Kidney epithelial cell (primary cell): ENCODE data around the gene MUL1. TPM values are rescaled to one million over a fixed set of nuclear protein-coding genes. Genes with fewer than 3 reads are reported as not detected.
"Not testable (repeated sequence)": the region's sequence is repeated elsewhere in the genome, so short reads cannot be mapped to it uniquely, and the experiment has no call there.

Experiments
- DNase-seq: peaks from one replicate; pipeline ENCODE4 v3.0.0-alpha.2; 2010; ENCODE audit warnings: low read depth
- H3K27me3 ChIP-seq: 2 replicates; pipeline ENCODE4 v1.6.0; 2011; ENCODE audit warnings: low read length; ENCODE audit not compliant: control insufficient read depth, insufficient read depth
- H3K36me3 ChIP-seq: 2 replicates; pipeline ENCODE4 v1.5.1; 2011; ENCODE audit warnings: low read length; ENCODE audit not compliant: control insufficient read depth, insufficient read depth
- H3K4me3 ChIP-seq: 2 replicates; pipeline ENCODE4 v1.5.1; 2011; ENCODE audit warnings: low read depth, mild to moderate bottlenecking, control low read depth, low read length
- total RNA-seq: library from RNA; depleted of rRNA; stranded (reverse); fragments of >200 nt; gene quantifications from 2 replicates; pipeline ENCODE4 v1.2.3, GENCODE V29; 2015
- TF ChIP-seq, protein P1 (sequence below): IDR thresholded peaks from 2 replicates; pipeline ENCODE4 v1.5.1; 2011; ENCODE audit warnings: mild to moderate bottlenecking, moderate library complexity, low read length, control low read depth, inconsistent platforms; ENCODE audit not compliant: insufficient read depth, poor library complexity, severe bottlenecking

MUL1 gene
- total RNA-seq, 1 donor from 2014 or later, result 43.0 TPM

DNA sequence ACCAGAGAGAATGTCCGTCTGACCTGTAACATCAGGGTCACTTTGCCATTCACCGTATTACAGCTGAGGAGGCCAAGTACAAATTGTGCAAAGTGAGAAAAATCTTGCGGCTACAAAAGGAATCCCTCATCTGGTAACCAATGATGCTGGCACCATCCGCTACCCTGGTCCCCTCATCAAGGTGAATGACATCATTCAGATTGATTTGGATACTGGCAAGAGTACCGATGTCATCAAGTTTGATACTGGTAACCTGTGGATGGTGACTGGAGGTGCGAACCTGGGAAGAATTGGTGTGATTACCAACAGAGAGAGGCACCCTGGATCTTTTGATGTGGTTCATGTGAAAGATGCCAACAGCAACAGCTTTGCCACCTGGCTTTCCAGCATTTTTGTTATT, 18.3 kb upstream of the MUL1 start:
- DNase-seq, result no peak
- H3K36me3 ChIP-seq, result no peaks in the 10 kb centered on the region
- TF ChIP-seq, protein P1, sequence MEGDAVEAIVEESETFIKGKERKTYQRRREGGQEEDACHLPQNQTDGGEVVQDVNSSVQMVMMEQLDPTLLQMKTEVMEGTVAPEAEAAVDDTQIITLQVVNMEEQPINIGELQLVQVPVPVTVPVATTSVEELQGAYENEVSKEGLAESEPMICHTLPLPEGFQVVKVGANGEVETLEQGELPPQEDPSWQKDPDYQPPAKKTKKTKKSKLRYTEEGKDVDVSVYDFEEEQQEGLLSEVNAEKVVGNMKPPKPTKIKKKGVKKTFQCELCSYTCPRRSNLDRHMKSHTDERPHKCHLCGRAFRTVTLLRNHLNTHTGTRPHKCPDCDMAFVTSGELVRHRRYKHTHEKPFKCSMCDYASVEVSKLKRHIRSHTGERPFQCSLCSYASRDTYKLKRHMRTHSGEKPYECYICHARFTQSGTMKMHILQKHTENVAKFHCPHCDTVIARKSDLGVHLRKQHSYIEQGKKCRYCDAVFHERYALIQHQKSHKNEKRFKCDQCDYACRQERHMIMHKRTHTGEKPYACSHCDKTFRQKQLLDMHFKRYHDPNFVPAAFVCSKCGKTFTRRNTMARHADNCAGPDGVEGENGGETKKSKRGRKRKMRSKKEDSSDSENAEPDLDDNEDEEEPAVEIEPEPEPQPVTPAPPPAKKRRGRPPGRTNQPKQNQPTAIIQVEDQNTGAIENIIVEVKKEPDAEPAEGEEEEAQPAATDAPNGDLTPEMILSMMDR, result no peak
- no peak overlapping the region for H3K4me3 ChIP-seq
- H3K27me3 ChIP-seq, result peaks cover 10% of the 10 kb centered on the region

DNA sequence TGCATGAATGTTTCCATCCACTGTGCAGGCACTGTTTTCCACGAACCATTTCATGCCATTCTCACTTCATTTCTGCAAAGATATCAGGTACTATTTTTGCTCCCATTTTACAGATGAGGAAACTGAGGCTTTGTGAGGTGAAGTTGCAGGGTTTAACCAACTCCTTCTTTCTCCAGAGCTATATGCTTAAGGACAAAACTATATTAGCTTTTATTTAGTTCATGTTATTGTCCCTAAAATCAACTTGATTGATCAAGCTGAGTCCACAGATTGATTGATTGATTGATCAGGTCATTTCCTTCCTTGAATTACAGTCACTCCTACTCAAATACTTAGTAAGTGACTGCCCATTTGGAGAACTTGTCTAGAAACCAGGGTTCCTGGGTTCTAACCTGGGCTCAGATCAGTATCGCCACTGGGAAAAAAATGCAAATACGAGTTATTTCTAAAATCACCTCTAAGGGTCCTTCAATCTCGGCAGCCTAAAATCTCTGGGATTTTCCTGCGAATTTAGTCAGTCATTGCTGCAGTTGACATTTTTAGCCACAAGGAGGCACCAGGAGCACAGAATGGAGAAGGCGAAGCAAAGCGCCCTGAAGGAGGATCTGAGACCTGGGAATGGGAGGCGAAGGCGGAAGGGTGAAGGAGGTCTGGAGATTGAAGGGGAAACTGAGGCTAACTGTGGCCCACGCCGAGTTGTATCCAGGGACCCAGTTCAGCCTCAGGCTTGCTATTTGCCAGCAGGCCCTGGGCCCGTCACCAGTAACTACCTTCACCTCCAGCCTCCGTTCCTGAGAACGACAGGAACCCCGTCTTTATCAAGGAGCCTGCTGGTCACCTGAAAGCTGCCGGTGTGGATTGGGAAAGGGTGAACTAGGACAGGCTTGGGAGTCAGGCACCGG, 14.3 kb upstream of the MUL1 start:
- peak; percentile 26 for DNase-seq
- TF ChIP-seq, protein P1, result peak; percentile 97
- Histone ChIP-seq H3K27me3 (no peaks in the 10 kb centered on the region), H3K36me3 (no peaks in the 10 kb centered on the region), H3K4me3 (no peak overlapping the region)

- not testable (repeated sequence) for H3K27me3 ChIP-seq, DNase-seq, H3K4me3 ChIP-seq, H3K36me3 ChIP-seq
Measured at GRCh38 chr1:20519609-20520262, 11.8 kb upstream of the MUL1 start.

DNA sequence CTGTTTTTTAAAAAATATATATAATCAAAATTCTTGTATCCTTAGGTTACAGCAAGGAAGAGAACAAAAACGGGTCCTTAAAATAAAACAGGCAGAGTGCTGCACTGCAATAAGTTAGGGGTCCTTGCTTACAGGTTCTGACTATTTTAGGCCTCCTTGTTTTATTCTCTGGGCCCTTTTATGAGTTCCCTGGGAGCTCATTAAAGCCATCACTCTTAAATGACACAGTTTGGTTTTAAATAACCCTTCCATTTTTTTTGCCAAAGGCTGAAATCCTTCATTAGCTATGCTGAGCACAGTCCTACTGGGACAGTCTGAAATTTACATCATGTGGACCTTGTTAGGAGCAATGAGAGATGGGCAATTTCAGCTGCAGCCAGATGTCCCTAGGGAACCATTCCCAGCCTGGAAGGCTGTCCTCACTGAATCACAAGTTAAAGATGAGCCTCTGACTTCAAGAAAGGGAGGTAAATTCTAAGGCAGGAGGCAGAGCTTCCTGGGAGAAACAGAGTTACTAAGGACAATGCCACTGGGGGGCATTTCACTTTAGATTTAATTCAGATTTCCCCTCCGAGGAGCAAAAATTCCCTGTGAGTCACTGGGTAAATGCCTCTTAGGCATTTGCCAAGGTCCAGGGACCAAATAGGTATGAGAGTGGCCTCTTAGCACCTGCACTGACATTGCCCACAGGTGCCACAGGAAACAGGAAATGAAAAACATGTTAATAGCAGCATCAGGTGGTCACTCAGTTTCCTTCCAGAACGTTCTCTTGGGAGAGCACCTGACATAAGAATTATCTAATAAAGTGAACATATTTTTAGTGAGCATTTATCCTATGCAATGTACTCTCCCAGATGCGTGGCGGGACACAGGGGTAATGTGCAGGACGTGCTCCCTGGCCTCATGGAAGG, 3.8 kb upstream of the MUL1 start:
- no peak for DNase-seq

DNA sequence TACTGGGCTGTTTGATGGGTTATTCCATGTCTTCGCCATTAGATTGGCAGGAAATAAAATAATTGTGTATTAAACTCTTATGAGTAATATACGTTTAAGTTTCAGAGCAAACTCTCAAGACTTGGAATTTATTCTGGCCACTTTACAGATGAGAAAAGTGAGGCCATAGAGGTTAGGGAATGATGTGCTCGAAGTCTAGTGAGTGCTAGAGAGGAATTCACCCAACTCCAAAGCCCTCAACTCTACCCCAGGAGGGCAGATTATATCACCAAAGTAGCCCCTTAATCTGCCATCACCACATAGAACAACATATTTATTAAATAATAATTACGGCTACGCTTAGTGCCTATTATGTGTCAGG, 440 bp upstream of the MUL1 start:
- peak overlapping the region; percentile 86 for H3K4me3 ChIP-seq
- H3K27me3 ChIP-seq, result no peaks in the 10 kb centered on the region
- no peak for DNase-seq
- H3K36me3 ChIP-seq, result no peaks in the 10 kb centered on the region
- TF ChIP-seq, protein P1, result no peak

More for the DNA sequence above, 3.8 kb upstream of the MUL1 start:
- no peaks in the 10 kb centered on the region for H3K27me3 ChIP-seq
- no peaks in the 10 kb centered on the region for H3K36me3 ChIP-seq
- no peak overlapping the region for H3K4me3 ChIP-seq
- TF ChIP-seq, protein P1, result no peak

- TF ChIP-seq, protein P1, result no peak
- Histone ChIP-seq H3K27me3 (no peaks in the 10 kb centered on the region), H3K4me3 (peak overlapping the region; percentile 86), H3K36me3 (no peaks in the 10 kb centered on the region)
- no peak for DNase-seq
Measured at GRCh38 chr1:20507248-20507563, 745 bp downstream of the MUL1 start.
